ENCODE data around the gene KATNAL1.
"Not testable (repeated sequence)": the region's sequence is repeated elsewhere in the genome, so short reads cannot be mapped to it uniquely, and the experiment has no call there.

Gene KATNAL1

GRCh38 chr13:30222254-30222653 is 85.1 kb downstream of the KATNAL1 start:
- in situ Hi-C loops (cut with MboI; ENCODE audit: low sequenced_read_pairs): no loop called here

- in situ Hi-C loops (cut with MboI; ENCODE audit: low sequenced_read_pairs): no loop called here
Measured at GRCh38 chr13:30216111-30216510, 91.2 kb downstream of the KATNAL1 start.

DNA sequence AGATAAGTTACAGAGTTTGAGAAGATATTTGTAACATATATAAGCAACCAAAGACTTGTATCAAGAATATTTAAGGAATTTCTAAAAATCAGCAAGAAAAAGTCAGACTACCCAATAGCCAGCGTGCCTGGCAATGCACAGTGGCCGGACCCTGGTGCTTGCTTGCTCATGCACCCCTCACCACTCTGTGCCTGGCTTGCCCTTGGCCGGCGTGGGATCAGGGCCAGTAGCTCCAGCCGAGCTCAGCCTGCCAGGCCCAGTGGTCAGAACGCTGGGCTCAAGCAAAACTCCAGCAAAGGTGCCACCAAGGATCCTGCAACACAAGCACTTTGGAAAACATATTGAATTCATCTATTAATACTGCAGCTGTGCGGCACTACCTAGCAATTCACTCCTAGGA is 95.1 kb downstream of the KATNAL1 start:
- in situ Hi-C loops (cut with MboI; ENCODE audit: low sequenced_read_pairs): no loop called here

GRCh38 chr13:30211745-30212144 is 95.6 kb downstream of the KATNAL1 start:
- in situ Hi-C loops (cut with MboI; ENCODE audit: low sequenced_read_pairs): no loop called here

DNA sequence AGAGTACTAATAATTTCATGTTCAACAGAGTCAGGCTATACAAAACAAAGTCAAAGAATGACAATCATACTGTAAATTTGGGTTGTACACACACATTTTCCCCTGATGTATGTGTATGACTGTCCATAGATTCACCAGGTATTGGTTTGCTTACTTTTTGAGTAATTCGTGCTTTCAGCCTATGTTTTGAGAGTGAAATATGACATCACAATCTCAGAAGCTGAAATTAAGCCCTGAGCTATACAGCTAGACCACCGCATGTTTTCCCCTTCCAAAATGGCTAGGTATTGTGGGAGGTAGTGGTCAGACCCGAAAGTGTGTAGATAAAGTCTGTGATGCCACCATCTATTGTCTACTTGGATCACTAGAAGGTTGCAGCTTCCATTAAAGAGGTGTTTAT is 102.8 kb downstream of the KATNAL1 start:
- in situ Hi-C loops (cut with MboI; ENCODE audit: low sequenced_read_pairs): no loop called here

- in situ Hi-C loops (cut with MboI; ENCODE audit: low sequenced_read_pairs): no loop called here
Measured at GRCh38 chr13:30196025-30196424, 111.3 kb downstream of the KATNAL1 start.

- in situ Hi-C loops (cut with MboI; ENCODE audit: low sequenced_read_pairs): no loop called here
Measured at GRCh38 chr13:30194906-30195305, 112.4 kb downstream of the KATNAL1 start.

GRCh38 chr13:30193279-30194234 is 113.8 kb downstream of the KATNAL1 start:
- in situ Hi-C loops (cut with MboI; ENCODE audit: low sequenced_read_pairs): no loop called here

DNA sequence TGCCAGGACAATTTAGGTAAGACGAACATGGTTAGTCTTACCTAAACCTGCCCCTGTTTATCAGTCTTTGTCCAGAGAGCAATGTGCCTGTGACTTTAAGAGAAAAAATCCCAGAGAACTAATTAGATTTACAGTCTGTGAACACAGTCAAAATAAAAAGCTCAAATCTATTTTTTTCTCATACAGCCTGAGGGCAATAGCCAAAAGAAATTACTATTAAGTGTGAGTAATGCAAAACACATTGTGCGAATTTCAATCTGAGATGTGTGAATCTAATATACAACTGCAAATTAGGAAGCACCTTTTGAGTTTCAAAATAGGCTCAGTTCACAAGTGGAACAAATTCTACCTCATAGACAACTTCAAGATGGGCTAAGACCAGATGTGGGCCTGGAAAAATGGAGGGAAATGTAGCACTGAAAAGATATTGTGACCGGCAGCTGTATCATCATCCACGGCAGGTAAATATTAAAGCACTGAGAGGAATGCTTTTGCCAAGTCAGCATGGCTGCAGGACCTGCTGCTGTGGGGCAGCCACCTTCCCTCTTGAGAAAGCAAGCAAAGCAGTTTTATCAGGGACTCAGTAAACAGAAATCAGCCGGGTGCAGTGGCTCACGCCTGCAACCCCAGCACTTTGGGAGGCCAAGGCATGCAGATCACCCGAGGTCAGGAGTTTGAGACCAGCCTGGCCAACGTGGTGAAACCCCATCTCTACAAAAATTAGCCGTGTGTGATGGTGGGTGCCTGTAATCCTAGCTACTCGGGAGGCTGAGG is 114.8 kb downstream of the KATNAL1 start:
- in situ Hi-C loops (cut with MboI; ENCODE audit: low sequenced_read_pairs): no loop called here

DNA sequence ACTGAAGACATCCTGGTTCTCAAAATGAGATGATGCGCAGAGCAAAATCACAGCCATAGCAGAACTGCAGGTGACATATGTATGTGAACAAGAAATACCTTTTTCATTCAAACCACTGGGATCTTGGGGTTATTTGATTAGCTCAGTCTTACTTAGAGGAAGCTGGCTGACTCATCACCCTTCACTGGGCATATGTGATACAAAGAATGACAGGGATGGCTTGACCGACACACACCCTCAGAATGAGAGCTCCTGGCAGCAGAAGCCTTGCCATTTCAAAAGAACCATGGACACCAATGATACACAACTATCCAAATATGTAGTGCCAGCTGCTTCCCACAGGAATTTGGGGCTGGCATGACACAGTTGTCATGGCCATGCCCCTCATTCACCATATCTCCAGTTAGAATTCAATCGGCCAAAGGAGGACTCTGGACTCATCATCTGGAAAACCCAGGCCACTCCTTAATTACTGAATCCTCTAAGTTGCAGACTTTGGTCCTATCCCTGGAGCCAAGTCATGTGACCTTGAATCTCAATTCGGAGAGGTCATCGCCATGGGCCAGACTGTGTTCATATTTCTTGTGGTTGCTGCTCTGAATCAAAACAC is 115.8 kb downstream of the KATNAL1 start:
- in situ Hi-C loops (cut with MboI; ENCODE audit: low sequenced_read_pairs): no loop called here

DNA sequence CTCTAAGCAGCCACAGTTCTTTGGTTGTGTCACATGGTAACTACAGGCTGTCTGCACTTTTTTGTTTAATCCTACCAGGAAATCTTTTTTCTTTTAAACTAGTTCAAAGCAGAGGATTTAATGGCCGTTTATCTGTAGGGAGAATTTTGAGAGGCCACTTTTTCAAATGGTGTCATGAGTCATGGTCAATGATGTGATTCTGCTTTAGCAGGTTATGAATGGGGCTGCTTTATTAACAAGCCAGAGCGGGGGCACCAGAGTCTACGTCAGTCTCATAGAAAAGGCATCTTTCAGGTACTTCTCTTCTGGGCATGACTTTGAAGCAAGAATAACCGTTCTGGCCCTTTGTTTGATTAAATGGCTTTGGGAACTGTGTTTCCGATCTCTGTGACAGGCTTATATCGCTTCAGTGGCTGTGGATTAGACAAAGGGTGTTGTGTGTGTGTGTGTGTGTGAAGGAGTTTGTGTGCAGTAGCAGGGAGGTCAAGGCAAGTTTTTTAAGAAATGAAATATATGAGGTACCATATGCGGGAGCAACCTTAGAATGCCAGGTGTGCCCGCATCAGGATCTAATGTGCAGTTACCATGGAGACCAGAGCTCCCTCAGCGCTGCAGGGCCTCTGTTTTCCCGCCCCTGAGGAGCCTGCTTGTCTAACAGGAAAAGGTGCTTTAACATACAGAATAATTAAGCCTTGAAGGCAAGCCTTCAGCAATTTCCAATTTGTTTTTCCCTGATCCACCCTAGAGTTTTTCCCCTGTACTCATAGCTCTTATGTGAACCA is 120.5 kb downstream of the KATNAL1 start:
- in situ Hi-C loops (cut with MboI; ENCODE audit: low sequenced_read_pairs): no loop called here

GRCh38 chr13:30181888-30182651 is 125.3 kb downstream of the KATNAL1 start:
- in situ Hi-C loops (cut with MboI; ENCODE audit: low sequenced_read_pairs): no loop called here

GRCh38 chr13:30179597-30180276 is 127.6 kb downstream of the KATNAL1 start:
- in situ Hi-C loops (cut with MboI; ENCODE audit: low sequenced_read_pairs): no loop called here

DNA sequence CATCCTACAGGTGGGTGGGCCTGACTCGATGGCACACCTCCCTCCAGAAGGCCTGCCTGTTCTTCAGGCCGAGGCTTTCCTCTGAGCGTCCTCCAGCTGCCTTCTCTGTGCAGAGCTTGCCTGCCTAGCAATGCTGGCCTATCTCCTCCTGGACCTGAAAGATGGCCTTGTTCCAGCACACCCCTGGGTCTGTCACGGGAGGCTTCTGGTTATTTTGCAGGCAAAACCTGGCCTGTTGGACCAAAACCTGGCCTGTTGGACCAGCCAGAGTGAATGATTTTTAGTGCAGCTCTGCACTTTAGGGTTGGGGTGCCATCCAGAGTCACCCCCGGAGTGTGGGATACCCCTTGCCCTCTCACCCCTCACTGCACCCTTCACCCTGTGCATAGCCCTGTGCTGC is 128.4 kb downstream of the KATNAL1 start:
- in situ Hi-C loops (cut with MboI; ENCODE audit: low sequenced_read_pairs): no loop called here

- in situ Hi-C loops (cut with MboI; ENCODE audit: low sequenced_read_pairs): no loop called here
Measured at GRCh38 chr13:30175166-30175565, 132.2 kb downstream of the KATNAL1 start.

DNA sequence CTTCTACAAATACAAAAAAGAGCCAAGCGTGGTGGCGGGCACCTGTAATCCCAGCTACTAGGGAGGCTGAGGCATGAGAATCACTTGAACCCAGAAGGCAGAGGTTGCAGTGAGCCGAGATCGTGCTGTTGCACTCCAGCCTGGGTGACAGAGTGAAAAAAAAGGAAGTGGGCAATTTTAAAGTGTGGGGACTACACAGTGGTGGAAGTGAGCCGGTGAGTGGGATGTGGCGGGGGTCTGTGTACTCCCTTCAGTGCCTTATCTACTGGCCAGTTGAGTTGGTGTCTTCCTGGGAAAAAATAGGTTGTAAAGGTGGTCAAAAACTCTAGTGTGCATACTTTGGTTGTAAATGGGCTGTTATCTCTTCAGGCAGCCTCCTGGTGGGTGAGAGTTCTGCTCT is 133.1 kb downstream of the KATNAL1 start:
- in situ Hi-C loops (cut with MboI; ENCODE audit: low sequenced_read_pairs): not testable (repeated sequence)

GRCh38 chr13:30173303-30173610 is 134.1 kb downstream of the KATNAL1 start:
- in situ Hi-C loops (cut with MboI; ENCODE audit: low sequenced_read_pairs): no loop called here

GRCh38 chr13:30172593-30173302 is 134.6 kb downstream of the KATNAL1 start:
- in situ Hi-C loops (cut with MboI; ENCODE audit: low sequenced_read_pairs): no loop called here

- in situ Hi-C loops (cut with MboI; ENCODE audit: low sequenced_read_pairs): no loop called here
Measured at GRCh38 chr13:30170569-30170968, 136.8 kb downstream of the KATNAL1 start.
